K562 (cell line): ENCODE data around the gene FGF21. TPM values are rescaled to one million over a fixed set of nuclear protein-coding genes. Genes with fewer than 3 reads are reported as not detected.

Experiments used
- DIDO1 ChIP-seq: fragments of 450-650 bp; IDR thresholded peaks from 2 replicates; pipeline ENCODE4 v1.6.1; 2016; ENCODE audit warnings: low read depth, missing biosample characterization, missing genetic modification characterization
- FIP1L1 ChIP-seq: fragments of 200-400 bp; formaldehyde crosslinking; IDR thresholded peaks from 2 replicates; pipeline ENCODE4 v1.6.1; 2018; ENCODE audit warnings: mild to moderate bottlenecking, low read depth, low read length; ENCODE audit not compliant: poor library complexity, severe bottlenecking
- HEY1 ChIP-seq: fragments of 250-450 bp; sonication (Bioruptor Pico); IDR thresholded peaks from 2 replicates; pipeline ENCODE4 v1.5.0; 2020; ENCODE audit warnings: mild to moderate bottlenecking, moderate library complexity, borderline replicate concordance
- ILF3 ChIP-seq: fragments of 450-650 bp; IDR thresholded peaks from 2 replicates; pipeline ENCODE4 v1.6.1; 2018; ENCODE audit warnings: antibody characterized with exemption, mild to moderate bottlenecking, moderate library complexity, borderline replicate concordance
- KLF1 ChIP-seq: fragments of 450-650 bp; IDR thresholded peaks from 2 replicates; pipeline ENCODE4 v1.6.1; 2016; ENCODE audit warnings: missing genetic modification characterization, missing compliant biosample characterization
- MAZ ChIP-seq, 2 experiments: fragments of 450-650 bp in 1 of 2; sonication (generic) in 1 of 2; formaldehyde crosslinking; IDR thresholded peaks in 1 of 2; conservative IDR thresholded peaks in 1 of 2; 2 replicates each; pipeline versions ENCODE4 v1.4.0 to v1.5.0; 2020; ENCODE audit warnings: mild to moderate bottlenecking in 1 of 2, missing genetic modification reagents in 1 of 2
- MCM5 ChIP-seq: fragments of 450-650 bp; IDR thresholded peaks from 2 replicates; pipeline ENCODE4 v1.6.1; 2016; ENCODE audit warnings: low read depth
- MXD1 ChIP-seq: fragments of 250-450 bp; sonication (Bioruptor Pico); IDR thresholded peaks from 2 replicates; pipeline ENCODE4 v1.8.0; 2021; ENCODE audit warnings: borderline replicate concordance, mild to moderate bottlenecking, moderate library complexity; ENCODE audit not compliant: poor library complexity, severe bottlenecking
- PHB2 ChIP-seq: fragments of 450-650 bp; IDR thresholded peaks from 2 replicates; pipeline ENCODE4 v1.6.1; 2017; ENCODE audit warnings: low read depth
- PHF8 ChIP-seq: fragments of 200-600 bp; sonication (generic); IDR thresholded peaks from 2 replicates; pipeline ENCODE4 v1.6.1; 2012; ENCODE audit warnings: mixed run types, mild to moderate bottlenecking, inconsistent platforms, low read length, moderate library complexity, borderline replicate concordance
- STAT5A ChIP-seq: IDR thresholded peaks from 2 replicates; pipeline ENCODE4 v1.6.1; 2012; ENCODE audit warnings: low read length, inconsistent platforms, borderline replicate concordance
- TBL1XR1 ChIP-seq, 2 experiments: IDR thresholded peaks; 2 replicates each; pipeline ENCODE4 v1.6.1; 2012; ENCODE audit warnings: improper control_type of control experiment in 2 of 2, low read length in 2 of 2, mild to moderate bottlenecking in 1 of 2
- U2AF2 ChIP-seq: fragments of 200-400 bp; formaldehyde crosslinking; optimal IDR thresholded peaks from 2 replicates; pipeline ENCODE3; 2017; ENCODE audit warnings: low read depth, mild to moderate bottlenecking, low read length
- ZNF717 ChIP-seq: fragments of 250-450 bp; sonication (Bioruptor Pico); IDR thresholded peaks from 2 replicates; pipeline ENCODE4 v1.5.0; 2021
- polyA plus RNA-seq, 8 experiments: library from polyadenylated mRNA; depleted of rRNA in 4 of 8; stranded (reverse) in 5 of 8; unstranded in 3 of 8; fragments of >200 nt; fragmentation: Nextera tagmentation in 2 of 8; fragmentation: Illumina TruSeq in 1 of 8; extraction: Ambion mirVana in 2 of 8; extraction: Trizol in 1 of 8; gene quantifications; 2 replicates each; pipeline versions ENCODE4 v1.2.1 to v1.2.3, GENCODE V29; 2011 to 2014; ENCODE audit warnings: inconsistent platforms in 1 of 8, missing spikeins in 1 of 8
- total RNA-seq, 7 experiments: library from RNA; depleted of rRNA in 6 of 7; stranded (reverse); fragments of >200 nt in 6 of 7; fragmentation: Illumina TruSeq in 2 of 7; extraction: Trizol in 2 of 7; gene quantifications; 2 replicates each; pipeline versions ENCODE4 v1.2.1 to v1.2.3, GENCODE V29; 2011 to 2021; ENCODE audit warnings: low replicate concordance in 1 of 7
- TF ChIP-seq, protein P1 (sequence below): fragments of 250-450 bp; sonication (Bioruptor Pico); IDR thresholded peaks from 2 replicates; pipeline ENCODE4 v1.8.0; 2022; ENCODE audit warnings: inconsistent platforms
- TF ChIP-seq, protein P2 (sequence below): sonication (generic); formaldehyde crosslinking; IDR thresholded peaks from 2 replicates; pipeline ENCODE4 v1.8.1; 2023; ENCODE audit warnings: mild to moderate bottlenecking, missing genetic modification reagents
- TF ChIP-seq, protein P3 (sequence below), 2 experiments: fragments of 150-350 bp in 1 of 2; IDR thresholded peaks; 2 replicates each; pipeline ENCODE4 v1.6.1; 2012 to 2016; ENCODE audit warnings: low read depth in 2 of 2, low read length in 2 of 2, mild to moderate bottlenecking in 1 of 2, moderate library complexity in 1 of 2
- TF ChIP-seq, protein P4 (sequence below): sonication (generic); formaldehyde crosslinking; IDR thresholded peaks from 2 replicates; pipeline ENCODE4 v1.9.0; 2022; ENCODE audit warnings: mild to moderate bottlenecking, missing genetic modification reagents

Gene FGF21
- total and polyA plus RNA-seq, 9 of the 15 experiments (the other 6 are each of a cell fraction or from before 2014, with no cell fraction given): 0.04 to 0.77 (median 0.09) TPM; not detected in 6

GRCh38 chr19:48737360-48737998, 17.8 kb upstream of the FGF21 start (continued):
- TF ChIP-seq, protein P1, sequence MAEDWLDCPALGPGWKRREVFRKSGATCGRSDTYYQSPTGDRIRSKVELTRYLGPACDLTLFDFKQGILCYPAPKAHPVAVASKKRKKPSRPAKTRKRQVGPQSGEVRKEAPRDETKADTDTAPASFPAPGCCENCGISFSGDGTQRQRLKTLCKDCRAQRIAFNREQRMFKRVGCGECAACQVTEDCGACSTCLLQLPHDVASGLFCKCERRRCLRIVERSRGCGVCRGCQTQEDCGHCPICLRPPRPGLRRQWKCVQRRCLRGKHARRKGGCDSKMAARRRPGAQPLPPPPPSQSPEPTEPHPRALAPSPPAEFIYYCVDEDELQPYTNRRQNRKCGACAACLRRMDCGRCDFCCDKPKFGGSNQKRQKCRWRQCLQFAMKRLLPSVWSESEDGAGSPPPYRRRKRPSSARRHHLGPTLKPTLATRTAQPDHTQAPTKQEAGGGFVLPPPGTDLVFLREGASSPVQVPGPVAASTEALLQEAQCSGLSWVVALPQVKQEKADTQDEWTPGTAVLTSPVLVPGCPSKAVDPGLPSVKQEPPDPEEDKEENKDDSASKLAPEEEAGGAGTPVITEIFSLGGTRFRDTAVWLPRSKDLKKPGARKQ (CRISPR knock-in tag): no peak
- TF ChIP-seq DIDO1 (tag): no peak
- TF ChIP-seq TBL1XR1 (IDR thresholded peaks at IDR 0.05; ENCODE audit: low read length in 2 of 2): 0 out of 4 replicates have a peak, but pooled peaks of 1 of the 2 experiments have one; percentile 8
- TF ChIP-seq PHB2: no peak
- TF ChIP-seq U2AF2: no peak
- TF ChIP-seq PHF8: peak; percentile 40; the same call in 1 of the 2 replicates
- TF ChIP-seq FIP1L1: no peak
- TF ChIP-seq HEY1: no peak
- TF ChIP-seq MCM5: no peak
- TF ChIP-seq MAZ (CRISPR knock-in tag; conservative IDR thresholded peaks at IDR 0.05 in 1 of 2, IDR thresholded peaks at IDR 0.05 in 1 of 2): no peak; a peak in 1 of 4 replicates
- TF ChIP-seq ZNF717 (CRISPR knock-in tag): no peak
- TF ChIP-seq MXD1: no peak
- no peak for TF ChIP-seq KLF1 (tag)
- no peak for TF ChIP-seq STAT5A
- TF ChIP-seq, protein P2, sequence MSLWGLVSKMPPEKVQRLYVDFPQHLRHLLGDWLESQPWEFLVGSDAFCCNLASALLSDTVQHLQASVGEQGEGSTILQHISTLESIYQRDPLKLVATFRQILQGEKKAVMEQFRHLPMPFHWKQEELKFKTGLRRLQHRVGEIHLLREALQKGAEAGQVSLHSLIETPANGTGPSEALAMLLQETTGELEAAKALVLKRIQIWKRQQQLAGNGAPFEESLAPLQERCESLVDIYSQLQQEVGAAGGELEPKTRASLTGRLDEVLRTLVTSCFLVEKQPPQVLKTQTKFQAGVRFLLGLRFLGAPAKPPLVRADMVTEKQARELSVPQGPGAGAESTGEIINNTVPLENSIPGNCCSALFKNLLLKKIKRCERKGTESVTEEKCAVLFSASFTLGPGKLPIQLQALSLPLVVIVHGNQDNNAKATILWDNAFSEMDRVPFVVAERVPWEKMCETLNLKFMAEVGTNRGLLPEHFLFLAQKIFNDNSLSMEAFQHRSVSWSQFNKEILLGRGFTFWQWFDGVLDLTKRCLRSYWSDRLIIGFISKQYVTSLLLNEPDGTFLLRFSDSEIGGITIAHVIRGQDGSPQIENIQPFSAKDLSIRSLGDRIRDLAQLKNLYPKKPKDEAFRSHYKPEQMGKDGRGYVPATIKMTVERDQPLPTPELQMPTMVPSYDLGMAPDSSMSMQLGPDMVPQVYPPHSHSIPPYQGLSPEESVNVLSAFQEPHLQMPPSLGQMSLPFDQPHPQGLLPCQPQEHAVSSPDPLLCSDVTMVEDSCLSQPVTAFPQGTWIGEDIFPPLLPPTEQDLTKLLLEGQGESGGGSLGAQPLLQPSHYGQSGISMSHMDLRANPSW: no peak
- TF ChIP-seq, protein P3, sequence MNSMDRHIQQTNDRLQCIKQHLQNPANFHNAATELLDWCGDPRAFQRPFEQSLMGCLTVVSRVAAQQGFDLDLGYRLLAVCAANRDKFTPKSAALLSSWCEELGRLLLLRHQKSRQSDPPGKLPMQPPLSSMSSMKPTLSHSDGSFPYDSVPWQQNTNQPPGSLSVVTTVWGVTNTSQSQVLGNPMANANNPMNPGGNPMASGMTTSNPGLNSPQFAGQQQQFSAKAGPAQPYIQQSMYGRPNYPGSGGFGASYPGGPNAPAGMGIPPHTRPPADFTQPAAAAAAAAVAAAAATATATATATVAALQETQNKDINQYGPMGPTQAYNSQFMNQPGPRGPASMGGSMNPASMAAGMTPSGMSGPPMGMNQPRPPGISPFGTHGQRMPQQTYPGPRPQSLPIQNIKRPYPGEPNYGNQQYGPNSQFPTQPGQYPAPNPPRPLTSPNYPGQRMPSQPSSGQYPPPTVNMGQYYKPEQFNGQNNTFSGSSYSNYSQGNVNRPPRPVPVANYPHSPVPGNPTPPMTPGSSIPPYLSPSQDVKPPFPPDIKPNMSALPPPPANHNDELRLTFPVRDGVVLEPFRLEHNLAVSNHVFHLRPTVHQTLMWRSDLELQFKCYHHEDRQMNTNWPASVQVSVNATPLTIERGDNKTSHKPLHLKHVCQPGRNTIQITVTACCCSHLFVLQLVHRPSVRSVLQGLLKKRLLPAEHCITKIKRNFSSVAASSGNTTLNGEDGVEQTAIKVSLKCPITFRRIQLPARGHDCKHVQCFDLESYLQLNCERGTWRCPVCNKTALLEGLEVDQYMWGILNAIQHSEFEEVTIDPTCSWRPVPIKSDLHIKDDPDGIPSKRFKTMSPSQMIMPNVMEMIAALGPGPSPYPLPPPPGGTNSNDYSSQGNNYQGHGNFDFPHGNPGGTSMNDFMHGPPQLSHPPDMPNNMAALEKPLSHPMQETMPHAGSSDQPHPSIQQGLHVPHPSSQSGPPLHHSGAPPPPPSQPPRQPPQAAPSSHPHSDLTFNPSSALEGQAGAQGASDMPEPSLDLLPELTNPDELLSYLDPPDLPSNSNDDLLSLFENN (IDR thresholded peaks at IDR 0.05; ENCODE audit: low read depth in 2 of 2, low read length in 2 of 2): no peak
- no peak for TF ChIP-seq ILF3
- TF ChIP-seq, protein P4, sequence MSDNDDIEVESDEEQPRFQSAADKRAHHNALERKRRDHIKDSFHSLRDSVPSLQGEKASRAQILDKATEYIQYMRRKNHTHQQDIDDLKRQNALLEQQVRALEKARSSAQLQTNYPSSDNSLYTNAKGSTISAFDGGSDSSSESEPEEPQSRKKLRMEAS (CRISPR knock-in tag): peak; percentile 74
